ENCODE measurements around the gene COL12A1. TPM values are rescaled to one million over a fixed set of nuclear protein-coding genes. Genes with fewer than 3 reads are reported as not detected.

COL12A1 gene
- 870 TPM for polyA plus RNA-seq (2013, experiment 1 of 2; ENCODE audit: insufficient read length)
- 949 TPM for polyA plus RNA-seq (2013, experiment 2 of 2; ENCODE audit: insufficient read length)

DNA sequence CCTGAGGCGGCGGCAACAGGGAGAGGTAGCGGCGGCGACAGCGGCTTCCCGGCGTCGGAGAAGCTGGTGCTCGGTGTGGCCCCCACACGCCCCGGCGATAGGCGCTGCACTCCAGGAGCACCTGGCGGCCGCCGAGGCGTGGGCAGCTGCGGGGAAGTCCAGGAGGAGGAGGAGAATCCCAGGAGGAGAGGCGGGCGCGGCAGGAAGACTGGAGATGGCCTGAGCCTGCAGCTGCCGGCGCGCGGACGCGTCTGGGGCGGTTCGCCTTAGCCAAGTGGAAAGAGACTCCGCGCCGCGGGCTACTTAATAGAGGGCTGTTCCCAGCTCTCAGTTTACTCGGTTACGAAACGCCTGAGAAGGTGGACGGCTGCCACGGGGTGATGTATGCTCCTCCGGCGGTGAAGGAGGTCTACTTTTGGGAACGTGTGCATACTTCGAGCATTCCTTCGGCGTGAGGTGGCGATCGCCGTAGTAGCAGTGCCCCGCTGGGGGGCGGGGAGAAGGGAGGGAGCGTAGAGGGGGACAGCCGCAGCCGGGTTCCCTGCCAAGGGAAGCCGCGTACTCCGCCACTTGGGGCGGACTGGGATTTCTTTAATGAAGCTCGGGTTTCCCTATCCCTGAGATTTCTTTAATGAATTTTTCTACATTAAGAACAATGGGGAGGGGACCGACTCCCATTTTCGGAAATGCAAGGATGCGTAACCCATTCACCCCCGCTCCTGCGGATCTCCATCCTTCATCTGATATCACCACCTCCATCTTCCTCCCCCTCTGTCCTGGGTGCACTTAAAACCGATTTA lies at the start of gene COL12A1:
Gene COL12A1, minus strand, starts transcription at position 278 of the 800 bp plus-strand sequence. CDS start 3,261 bp downstream, outside the sequence.
- peak; percentile 100 for DNase-seq

DNA sequence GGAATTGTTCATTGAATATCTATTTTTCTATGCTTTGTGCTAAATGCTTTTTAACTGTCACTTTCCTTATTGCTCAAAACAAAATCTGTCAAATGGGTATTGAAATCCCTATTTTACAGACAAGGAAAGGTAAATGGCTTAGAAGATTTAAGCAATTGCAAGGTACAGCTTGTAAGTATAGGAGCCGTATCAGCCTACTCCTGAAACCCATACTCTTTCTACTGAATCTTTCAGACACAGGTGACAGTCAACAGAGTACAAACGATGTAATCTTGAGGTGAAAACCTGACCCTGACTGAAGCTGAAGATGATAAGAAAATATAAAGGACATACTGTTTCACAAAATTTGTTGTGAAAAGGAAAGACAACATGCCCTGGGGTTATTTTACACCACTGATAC lies 44.7 kb upstream of the COL12A1 start:
- no peak for DNase-seq

DNA sequence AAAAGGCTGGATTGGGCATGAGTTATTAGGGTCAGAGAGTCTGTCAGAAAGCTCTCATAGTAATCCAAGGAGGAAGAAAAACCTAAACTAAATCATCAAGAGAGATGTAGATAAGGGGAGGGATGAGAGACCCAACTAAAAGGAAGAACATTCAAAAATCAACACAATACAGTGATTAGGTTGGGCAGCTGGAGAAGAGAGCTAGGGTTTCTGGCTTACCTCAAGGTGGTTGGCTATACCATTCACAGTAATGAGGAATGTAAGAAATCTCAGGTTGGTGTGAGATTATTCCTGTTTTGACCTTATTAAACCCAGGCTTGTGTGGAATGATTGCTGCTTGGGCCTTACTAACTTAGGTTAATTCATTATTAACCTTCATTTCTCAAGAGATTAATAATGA lies 44.0 kb upstream of the COL12A1 start:
- no peak for DNase-seq

DNA sequence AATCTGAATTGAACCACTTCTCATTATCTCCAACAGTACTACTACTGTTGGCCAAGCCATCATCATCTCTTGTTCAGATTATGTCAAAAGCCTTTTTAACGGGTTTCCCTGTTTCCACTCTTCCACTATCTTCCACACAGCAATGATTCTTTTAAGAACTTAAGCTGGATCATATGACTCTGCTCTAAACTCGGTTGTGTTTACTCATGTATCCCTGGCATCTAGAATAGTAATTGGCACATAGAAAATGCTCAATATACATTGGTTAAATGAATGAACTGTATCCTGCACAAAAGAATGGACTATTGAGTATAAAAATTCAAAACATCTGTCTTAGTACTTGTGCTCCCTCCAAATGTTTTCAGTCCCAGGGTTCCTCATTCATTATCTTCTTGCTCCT lies 40.5 kb upstream of the COL12A1 start:
- no peak for DNase-seq

DNA sequence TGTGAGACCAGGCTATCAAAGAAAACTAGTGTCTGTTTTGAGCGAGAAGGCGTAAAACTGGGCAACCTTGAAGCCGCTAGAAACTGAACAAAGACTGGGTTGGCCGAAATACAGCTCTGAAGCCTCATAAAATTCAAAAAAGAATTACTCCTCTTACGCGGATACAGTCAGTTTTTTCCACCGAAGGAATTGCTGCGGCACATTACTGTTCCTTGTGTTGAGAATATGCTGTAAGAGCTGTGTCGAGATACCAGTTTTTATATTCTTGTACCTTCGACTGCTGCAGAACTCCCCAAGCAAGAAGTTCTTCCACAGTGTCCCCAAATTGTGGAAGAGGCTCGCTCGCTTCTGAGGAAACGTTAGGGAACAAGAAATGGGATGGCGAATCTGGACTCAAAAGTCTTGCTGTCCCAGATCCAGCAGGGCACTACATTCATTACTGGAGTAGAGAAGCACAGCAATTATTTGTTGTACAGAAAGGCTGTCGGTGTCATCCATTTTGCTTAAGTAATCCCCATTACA lies 38.3 kb upstream of the COL12A1 start:
- no peak for DNase-seq

DNA sequence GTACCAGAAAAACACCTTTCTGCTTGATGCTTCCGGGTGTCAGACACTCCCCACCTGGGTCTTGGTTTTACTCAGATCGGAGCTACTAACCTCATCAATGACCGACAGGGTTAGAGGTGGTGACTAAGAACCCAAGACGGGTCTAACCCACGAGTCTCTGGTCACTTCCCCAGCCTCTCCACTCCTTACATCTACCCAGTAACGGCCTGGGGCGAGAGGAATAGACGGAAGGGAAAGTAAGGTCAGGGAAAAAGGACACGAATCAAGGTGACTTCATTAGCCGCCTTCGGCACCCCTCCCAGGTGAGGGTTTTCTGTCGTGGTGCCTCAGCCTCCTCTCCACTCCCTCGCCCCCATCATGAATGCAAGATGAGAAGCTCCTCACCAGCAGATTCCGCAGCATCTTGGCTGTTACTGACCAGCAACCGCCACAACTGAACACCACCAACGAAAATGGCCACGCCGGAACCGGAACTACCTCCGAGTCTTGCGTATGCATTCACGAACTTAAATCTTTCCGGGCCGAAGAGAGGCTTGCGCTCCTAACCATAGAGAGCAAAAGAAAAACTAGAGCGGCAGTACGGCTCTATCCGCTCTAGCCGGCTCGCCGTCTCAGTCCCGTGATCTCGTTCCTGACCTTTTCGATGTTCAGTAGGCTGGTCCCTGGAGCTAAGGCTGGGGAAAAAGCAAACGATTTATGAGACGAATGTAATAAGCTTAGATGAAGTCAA lies 37.6 kb upstream of the COL12A1 start, which contains the start of gene COX7A2:
Gene COX7A2, minus strand, starts transcription at position 469 of the 730 bp plus-strand sequence. Its CDS starts 67 bp downstream, at position 402.
- DNase-seq = peak; percentile 97

DNA sequence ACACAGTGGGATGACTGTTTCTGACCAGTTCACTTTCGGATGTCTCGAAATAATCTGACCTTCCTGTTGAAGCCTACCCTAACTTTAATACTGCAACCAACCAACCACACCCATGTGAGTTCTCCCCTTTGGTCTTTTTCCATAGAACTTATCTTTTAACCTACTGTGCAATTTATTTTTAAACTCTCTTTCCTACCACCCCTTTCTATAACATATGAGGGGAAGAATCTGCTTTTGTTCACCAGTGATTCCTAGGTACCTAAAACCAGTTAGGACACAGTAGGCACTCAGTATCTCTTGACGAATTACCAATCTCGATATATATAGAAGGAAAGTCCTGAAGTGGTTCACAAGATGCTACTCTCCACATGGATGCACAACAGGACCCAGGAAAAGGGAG lies 30.8 kb upstream of the COL12A1 start:
- no peak for DNase-seq

DNA sequence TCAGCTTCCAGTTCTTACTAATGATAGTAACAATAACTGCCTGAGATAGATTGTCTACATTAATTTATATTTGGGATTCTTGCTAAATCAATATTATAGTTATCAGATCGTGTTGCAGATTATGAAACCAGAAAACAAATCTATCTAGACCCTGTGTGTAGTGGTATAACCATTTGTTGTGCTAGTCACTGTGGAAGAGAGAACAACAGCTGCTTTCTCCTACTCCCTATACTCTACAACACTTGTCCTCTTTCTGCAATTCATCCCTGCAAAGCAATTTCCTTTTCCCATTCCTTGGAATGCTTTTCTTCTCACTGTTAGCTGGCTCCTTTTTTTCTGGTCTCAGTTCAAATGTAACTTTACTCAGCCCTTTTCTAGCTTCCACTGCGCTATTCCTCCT lies 29.4 kb upstream of the COL12A1 start:
- DNase-seq = no peak

DNA sequence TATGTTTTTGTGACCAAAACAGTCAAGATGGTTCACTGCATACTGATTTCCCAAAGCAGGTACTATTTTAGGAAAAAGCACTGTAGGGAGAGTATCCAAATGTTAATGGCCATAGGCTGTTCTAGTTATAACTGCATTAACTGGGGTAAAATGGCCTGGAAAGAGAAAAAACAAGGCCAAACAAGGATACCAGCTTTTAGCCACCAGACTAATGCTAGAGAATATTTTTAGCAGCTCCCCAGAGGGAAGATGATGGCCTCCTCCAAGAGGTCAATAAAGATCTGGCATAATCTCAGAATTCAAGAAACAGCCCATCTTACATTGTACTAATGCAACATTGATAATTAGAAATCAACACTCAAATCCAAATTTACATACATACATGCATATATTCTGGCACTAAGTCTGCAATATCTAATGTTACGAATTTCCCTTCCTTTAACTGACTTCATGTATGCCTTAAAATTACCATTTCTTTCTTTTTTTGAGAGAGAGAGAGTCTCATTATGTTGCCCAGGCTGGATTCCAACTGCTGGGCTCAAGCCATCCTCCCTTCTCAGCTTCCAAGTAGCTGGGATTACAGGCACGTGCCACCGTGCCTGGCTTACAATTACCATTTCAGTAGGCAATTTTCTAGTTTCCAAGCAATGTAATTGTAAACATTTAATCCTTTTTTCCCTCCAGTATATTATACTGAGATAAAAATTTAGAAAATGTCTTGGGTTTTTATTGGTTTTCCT lies 28.4 kb upstream of the COL12A1 start:
- DNase-seq = no peak

DNA sequence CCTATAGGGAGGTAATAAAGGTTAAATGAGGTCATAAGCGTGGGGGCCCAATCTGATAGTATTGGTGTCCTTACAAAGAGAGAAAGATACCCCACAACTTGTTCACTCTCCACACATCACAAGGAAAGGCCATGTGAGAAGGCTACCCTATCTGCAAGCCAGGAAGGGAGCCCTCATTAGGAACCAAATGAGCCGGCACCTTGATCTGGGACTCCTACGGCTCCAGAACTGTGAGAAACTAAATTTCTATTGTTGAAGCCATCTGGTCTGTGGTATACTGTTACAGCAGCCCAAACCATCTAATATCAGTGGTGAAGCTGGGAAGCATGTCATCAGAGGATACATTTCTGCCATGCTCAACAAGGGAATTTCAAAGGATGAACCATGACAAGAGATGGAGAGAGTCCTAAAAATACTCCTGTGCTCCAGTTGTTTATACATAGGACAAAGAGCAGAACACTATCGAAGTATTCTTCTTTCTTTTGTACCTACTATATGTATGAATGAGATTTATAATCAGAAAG lies 27.3 kb upstream of the COL12A1 start:
- DNase-seq = no peak

DNA sequence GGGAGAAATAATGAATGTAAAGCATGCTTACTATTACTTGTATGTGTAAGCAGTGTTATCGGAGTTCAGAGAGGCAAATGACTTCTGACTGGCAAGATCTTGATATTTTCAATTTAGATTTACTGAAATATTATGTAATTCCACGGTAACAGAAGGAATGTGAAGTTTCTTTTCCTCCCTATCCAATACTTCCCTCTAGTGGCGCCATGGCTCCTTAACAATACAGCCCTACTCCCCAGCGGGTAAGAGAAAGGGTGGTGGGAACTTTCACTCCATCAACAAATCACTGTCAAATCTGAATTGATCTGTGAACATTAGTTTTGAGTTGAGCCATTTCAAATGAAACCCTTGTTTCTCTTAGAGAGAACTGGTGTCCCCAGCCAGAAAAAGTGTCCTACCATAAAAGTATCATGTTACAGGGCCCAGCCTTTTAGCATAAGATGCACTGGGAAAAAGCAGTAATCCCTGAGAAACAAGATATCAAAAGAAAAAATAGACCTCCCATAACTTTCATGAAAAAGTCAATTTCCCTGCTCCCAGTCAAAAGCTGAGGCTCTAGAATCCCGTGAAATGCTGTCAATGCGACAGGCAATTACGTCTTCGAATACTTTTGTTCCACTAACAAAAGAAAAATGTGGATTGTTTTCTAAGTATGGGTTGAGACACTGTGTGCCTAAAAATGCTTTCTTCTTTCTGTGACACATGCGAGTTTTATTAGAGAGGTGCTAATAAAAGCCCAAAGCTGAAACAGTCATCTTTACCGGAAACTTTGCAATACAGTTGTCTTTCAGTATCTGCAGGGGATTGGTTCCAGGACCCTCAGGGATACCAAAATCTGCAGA lies 24.9 kb upstream of the COL12A1 start:
- DNase-seq = peak; percentile 78

DNA sequence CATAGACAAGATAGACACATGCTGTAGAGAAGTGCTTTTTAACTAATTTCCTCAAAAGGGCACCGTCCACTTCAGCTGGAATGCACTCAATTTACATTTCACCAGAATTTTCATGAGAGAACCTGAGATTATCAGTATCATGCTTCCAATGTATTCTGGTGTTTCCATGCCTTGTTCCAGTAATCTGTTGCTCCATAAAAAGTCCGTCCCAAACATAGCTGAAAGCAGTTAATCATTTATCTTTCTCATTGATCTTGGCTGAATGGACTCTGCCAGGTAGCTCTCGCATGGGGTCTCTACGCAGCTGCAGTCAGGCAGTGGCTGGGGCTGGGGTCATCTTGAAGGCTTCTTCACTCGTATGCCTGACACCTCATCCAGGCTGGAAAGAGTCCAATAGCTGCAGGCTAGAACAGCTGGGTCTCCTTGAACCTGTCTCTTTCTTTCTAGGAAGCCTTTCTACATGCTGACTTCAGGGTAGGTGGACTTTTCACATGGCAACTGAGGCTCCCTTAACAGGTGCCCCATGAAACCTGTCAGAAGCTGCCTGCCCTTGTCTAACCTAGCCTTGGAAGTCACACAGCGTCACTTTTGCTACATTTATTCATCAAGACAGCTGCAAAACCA lies 18.6 kb upstream of the COL12A1 start:
- DNase-seq = no peak

DNA sequence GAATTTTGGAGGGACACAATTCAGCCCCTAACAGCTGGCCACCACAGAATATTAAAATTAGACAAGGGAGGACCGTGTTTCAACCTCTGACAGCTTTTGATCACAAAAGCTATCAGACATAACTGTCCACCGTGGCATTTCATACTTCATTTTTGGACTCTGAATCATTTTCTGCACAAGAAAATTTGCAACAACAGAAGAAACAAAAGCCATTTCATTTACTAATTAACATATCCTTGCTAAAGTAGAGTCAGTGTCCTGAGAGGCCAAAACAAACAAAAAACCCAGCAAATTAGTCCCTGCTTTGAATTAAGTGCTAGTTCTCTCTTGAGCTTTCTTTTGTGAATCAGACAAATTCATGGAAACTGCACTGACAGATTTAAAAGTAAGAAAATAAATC lies 17.6 kb upstream of the COL12A1 start:
- no peak for DNase-seq

DNA sequence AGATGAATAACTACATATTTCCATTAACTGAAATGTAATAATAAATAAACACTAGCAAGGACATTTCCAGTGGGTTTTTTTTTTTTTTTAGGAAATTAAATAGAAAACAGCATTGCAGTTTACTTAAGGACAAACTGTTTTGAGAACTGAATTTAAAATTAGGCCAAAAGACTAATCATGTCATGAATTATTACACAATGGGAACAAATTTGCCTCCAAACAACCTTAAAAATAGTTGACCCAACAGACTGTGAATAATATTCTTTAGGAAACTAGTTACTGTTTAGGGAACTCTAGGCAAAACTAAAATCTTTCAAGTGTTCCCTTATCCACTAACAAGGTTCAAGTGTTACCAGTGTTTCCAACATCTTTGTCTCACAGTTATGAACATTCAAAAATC lies 16.4 kb upstream of the COL12A1 start:
- DNase-seq = no peak

DNA sequence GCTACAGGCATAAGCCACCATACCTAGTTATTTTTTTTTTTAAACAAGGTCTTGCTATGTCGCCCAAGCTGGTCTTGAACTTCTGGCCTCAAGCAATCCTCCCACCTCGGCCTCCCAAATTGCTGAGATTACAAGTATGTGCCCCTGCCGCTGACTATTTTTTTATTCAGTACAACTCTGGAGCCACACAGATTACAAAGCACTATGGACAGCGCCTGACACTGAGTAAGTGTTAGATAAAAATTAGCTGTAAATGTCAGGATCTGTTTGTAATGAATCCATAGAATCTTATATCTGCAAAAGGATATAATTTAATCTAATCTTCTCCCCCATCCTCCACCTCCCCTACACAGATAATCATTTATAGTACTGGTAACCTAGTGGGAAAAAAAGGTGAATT lies 15.3 kb upstream of the COL12A1 start:
- DNase-seq = no peak

DNA sequence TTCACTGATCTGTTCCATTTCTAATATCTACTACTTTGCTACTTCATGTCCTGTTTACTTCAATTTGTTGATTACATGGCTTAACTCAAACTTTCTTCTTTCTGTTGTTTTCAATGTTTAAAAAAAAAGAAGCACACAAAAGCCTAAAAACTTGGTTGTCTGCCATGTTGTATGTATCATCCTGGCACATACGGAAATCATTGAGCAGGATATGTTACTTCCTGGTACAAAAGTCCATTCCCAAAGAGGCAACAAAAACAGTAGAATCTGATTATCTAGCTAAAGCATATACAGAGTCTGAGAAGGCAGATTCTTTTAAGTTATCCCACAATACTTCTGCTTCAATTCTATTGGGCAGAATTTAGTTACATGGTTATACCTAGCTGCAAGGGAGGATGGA lies 14.5 kb upstream of the COL12A1 start:
- DNase-seq = peak; percentile 44

DNA sequence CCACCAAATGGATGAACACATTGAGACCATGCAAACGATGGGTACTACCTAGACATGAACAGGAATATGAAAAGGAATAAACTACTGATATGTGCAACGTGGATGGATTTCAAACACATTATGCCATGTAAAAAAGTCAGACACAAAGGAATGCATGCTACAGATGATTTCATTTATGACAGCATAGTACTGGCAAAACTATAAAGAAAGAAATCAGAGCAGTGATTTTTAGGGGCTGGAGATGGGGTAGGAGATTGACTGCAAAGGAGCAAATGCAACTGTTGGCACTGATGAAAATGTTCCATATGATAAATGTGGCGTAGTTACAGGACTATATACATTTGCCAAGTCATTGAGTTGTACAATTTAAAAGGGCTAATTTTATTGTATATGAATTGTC lies 13.4 kb upstream of the COL12A1 start:
- DNase-seq = peak; percentile 52

DNA sequence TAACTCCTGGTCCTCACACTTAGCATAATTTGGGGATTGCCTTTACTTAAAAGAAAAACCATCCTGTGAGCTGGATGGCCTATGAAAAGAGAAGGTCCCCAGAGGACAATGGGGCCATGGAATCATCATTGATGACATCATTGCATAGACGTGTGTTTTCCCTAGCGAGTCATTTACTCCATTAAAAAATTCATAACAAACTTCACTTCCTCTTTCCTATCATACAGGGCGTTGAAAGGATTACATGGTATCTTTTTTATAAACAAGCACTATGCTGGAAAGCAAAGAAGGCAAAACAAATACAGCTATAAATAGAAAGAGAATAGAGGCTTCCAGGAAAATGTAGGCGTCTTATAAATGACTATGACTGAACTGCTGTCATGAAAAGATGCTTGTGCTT lies 11.3 kb upstream of the COL12A1 start:
- DNase-seq = peak; percentile 84

DNA sequence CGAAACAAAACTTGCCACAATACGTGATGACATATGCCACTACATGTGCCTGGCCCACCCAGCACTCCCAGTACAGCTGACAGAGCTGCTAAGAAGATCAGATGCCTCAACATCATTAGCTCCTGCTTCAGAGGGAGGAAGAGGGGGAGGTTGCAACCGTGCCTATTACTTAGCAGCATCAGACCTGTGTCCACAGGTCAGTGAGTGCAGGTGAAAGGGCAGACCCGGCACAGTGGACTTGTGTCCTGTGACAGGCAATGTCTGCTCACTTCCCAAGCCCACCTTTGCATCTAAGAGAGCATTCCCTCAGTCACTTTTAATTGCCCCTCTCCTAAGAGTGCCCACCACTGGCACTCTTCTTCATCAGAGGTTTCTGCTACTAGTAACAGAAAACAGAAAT lies 9.4 kb upstream of the COL12A1 start:
- DNase-seq = no peak

DNA sequence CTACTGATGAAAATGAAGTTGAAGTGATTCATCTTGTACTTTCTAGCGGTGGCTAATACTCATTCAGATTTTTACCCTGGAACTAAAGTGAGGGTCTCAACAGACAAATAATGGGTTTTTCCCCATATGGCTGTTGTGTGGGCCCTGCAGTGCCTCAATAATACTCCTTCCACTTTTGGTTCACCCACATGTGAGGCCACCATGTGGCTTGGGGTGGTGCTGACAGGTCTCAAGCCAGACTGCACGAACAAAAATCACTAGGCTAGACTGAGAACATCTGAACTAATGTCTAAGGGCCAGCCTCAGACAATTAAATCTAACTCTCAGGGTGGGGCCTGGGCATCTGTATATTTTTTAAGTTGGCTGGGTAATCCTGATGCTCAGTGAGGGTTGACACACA lies 7.9 kb upstream of the COL12A1 start:
- DNase-seq = no peak

DNA sequence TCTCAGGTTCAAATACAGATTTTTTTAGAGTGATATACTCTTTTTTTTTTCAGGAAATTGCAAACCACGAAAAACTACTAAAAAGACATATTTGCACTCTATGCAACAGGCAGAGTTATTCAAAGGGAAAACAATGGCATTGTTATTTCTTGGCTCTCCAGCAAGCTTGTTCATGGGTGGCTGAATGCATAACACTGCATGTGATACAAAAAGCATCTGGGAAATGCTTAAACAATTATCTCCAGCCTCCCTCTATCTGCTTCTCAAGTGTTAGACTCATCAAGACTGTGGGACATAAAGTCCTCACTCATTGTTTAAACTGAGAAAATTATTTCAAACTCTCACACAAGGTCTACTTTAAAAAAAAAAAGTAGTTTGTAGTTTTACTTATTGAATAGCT lies 7.3 kb upstream of the COL12A1 start:
- peak; percentile 77 for DNase-seq

All from fibroblast of skin of scalp (primary cell).